ENCODE data around the gene KLHL30.

Gene KLHL30, protein sequence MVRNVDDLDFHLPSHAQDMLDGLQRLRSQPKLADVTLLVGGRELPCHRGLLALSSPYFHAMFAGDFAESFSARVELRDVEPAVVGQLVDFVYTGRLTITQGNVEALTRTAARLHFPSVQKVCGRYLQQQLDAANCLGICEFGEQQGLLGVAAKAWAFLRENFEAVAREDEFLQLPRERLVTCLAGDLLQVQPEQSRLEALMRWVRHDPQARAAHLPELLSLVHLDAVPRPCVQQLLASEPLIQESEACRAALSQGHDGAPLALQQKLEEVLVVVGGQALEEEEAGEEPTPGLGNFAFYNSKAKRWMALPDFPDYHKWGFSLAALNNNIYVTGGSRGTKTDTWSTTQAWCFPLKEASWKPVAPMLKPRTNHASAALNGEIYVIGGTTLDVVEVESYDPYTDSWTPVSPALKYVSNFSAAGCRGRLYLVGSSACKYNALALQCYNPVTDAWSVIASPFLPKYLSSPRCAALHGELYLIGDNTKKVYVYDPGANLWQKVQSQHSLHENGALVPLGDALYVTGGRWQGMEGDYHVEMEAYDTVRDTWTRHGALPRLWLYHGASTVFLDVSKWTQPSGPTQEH

DNA sequence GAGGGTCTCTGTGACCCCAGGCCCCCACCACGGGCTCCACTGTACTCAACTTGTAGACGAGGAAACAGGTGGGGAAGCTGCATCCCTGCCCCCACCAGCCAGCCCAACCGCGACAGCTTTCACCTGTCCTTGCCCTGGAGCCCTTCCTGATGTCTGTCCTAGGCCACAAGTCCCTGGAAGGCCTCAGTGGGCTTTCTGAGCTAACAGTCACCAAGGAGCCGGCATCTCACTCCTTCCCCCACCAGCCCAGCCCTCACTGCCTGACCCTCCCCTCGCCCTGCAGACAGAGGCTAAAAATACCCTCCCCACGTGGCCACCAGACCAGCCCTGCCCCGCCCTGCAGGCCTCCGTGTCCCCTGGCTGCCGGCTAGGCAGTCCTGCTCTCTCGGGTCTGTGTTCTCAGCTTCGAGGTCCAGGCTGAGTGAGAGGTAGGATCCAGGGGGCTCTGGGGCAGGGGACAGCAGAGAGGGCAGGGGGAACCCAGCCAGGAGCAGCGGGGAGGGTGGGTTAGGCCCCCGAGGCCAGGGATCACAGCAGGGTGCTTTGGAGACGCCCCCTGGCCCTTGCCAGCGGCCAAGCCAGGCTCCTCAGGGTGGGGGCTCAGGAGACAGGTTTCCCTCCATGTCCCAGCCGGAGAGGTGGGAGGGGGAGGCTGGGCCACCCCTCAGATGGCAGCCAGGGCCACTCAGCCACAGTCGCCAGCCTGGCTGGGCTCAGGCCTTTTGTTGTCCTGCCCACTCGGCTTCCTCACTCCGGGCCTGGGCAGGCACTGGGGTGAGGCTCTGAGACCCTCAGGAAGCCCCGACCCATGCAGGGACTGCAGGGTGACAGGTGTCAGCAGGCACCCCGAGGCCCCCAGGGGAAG, at the start of gene KLHL30:
Gene KLHL30, plus strand, starts transcription at position 338 of the 865 bp plus-strand sequence. CDS start 2,087 bp downstream, outside the sequence.
- no peak for DNase-seq (ENCODE audit: low read depth in 2 of 2, low spot score in 1 of 2)

DNA sequence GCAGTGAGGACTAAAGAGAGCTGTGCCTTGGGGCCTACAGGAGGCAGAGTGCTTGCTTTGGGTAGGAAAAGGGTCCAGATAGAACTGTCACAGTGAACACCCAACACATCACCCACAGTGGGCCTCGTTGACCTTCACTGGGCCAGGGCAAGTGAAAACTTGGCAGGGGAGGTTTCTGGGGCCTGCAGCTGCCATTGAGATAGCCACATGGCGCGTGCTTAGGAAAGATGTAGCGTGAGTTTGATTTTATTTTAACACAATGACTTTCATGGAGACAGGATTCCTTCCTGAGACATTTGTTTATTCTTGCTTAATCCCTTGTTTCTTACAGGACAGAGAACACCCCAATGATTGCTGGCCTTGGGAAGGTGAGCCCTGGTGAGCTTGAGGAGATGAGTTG, 47.6 kb upstream of the KLHL30 start:
- no peak for DNase-seq (ENCODE audit: low read depth in 2 of 2, low spot score in 1 of 2)

DNA sequence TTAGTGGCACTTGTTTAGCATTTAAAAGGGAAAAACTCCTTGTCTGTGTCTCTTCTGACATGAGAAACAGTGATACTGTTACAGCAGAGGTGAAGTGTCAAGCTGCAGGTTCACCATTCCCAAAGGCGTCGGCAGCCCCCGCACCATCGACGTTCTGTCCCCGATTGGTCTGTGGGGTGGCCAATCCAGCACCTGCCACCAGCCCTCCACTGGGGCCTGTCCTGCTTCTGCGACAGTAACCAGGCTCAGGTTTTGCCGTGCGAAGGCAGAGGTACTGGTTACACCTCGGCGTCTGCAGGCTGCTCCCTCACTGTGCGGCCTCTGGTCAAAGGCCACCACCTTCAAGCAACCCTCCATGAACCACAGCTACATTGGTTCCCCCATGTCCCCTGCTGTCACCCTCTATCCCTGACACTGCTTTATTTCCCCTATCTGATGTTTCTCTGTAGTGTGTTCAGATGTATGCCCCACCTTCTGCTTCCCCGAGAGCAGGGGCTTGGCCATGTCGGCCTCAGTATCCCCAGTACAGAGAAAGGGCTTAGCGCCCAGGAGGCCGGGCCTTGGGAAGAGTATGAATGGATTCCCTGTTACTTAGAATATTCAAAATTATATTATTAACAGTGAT, 46.9 kb upstream of the KLHL30 start:
- DNase-seq (ENCODE audit: low read depth in 2 of 2, low spot score in 1 of 2) = no peak

DNA sequence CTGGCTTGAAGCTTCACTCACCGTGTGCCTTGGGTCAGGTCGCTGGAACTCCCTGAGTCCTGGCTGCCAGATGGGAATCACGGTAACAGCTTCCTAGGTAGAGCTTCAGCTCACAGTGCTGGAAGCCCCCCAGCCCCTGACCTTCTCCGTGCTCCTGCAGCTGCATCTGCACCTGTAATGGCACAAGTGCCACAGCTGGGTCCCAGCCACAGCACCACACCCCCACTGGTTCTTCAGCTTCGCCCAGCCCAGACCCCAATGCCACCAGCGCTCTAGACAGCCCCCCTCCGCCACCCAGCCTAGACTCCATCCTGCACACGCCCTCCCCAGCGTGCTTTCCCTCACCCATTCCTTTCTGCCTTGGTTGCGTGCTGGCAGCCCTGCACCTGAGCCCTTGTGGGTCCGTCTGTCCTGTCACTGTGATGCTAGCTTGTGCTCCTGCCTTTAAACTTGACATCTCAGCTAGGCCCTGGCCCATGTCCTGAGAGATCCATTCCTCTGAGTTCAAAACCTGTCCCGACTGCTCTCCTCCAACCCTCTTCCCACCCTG, 45.9 kb upstream of the KLHL30 start:
- no peak for DNase-seq (ENCODE audit: low read depth in 2 of 2, low spot score in 1 of 2)

DNA sequence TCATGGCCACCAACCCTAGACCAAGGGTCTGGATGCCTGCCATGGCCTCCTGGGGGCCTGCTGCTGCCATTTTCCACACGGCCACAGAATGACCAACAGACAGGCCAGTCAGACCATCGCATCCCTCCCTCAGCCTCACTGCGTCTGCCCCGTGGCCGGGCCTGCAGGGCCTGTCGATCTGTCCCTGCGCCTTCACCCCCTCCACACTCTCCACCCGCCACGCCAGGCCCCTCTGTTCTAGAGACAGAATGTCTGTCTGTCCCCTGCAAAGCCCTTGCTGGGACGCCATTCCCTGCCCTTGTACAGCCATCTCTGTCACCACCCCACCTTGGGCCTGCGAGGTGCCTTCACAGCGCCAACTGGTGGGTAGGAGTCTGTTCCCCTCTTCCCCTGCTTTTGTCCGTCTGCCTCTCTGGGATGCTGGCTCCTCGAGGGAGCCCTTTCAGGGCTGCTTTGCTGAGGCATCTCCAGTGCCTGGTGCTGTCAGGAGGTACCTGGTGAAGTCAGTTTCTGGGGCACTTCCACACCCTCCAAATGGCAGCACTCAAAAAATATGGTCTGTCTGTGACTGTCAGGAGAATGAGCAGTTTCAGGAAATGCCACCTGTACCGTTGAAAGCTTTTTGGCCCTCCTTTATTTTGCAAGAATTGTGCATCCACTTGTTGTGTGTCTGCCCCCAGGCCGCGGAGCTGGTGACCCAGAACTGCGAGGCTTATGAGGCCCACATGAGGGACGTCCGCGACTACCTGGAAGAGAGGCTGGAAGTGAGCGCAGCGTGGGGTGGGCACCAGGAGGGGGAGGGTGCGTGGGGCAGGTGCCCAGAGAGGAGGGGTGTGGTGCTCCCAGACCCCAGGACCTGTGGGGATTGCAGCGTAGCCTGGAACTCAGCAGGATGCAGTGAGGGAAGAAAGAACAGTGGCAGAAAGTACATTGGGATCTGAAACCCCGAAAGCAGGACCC, 45.0 kb upstream of the KLHL30 start:
- no peak for DNase-seq (ENCODE audit: low read depth in 2 of 2, low spot score in 1 of 2)

DNA sequence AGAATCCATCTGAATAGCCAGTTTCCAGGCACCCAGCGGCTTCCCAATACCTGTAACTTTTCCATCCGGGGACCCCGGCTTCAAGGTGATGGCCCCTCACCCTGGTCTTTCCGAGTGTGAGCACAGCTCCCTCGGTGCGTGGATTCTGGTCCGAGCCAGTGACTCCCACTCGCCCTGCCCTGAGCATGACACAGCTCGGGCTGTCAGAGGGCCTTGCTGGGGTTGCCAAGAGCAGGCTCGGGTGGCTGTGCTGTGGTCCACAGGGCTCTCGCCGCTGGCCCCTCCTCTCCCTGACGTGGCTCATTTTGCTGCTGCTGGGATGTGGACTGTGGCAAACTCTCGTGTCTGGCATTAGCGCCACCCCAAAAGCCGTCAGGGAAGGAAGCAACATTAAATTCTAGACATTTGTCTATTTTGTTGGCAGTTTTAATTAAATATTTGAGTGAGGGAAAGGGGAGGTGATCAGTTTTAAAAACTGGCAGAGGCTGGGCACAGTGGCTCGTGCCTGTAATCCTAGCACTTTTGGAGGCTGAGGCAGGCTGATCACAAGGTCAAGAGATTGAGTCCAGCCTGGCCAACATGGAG, 43.9 kb upstream of the KLHL30 start:
- DNase-seq (ENCODE audit: low read depth in 2 of 2, low spot score in 1 of 2) = no peak

DNA sequence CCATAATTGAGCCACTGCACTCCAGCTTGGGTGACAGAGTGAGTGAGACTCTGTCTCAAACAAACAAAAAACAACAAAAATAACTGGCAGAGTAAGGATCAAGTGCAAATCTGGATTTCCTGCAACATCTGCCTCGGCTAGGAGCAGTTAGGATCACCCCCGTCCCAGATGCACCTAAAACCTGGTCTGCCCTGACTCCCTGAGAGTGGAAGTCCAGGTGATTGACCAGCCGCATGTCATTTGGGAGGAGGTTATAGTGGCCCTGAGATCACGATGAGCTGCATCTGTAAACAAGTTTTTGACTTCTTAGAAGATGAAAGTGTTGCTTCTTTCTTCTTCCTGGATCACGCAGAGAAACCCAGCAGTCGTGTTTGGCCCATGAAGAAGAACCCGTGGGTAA, 43.3 kb upstream of the KLHL30 start:
- DNase-seq (ENCODE audit: low read depth in 2 of 2, low spot score in 1 of 2) = no peak

DNA sequence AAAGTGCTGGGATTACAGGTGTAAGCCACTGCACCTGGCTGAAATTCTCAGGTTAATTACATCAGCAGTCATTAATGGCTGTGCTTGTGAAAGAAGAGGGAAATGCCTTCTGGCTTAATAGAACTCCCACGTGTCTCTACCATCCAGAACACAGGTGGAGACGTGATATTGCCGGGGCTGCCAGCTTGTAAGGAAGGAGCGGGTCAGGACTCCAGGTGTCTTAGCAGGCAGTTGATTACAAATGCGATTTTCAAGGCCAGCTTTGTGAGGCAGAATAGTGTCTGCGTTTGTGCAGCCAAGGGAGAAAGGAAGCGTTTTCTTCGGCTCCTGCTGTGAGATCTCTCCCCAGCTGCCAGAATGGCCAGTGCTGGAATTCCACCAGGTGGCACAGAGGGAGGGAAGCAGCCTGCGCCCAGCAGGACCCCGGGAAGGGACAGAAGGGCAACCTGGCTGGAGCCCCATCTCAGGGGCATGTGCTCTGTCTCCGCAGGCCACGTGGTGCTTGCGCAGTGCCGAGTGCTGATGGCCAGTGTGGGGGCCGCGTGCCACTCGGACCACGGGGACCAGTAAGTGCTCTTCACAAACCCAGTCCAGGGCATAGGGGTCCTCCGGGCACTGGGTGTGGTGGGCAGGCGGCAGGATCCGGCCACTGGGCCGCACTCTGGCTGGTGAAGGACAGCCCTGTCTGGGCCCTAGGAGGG, 42.0 kb upstream of the KLHL30 start:
- DNase-seq (ENCODE audit: low read depth in 2 of 2, low spot score in 1 of 2) = no peak

DNA sequence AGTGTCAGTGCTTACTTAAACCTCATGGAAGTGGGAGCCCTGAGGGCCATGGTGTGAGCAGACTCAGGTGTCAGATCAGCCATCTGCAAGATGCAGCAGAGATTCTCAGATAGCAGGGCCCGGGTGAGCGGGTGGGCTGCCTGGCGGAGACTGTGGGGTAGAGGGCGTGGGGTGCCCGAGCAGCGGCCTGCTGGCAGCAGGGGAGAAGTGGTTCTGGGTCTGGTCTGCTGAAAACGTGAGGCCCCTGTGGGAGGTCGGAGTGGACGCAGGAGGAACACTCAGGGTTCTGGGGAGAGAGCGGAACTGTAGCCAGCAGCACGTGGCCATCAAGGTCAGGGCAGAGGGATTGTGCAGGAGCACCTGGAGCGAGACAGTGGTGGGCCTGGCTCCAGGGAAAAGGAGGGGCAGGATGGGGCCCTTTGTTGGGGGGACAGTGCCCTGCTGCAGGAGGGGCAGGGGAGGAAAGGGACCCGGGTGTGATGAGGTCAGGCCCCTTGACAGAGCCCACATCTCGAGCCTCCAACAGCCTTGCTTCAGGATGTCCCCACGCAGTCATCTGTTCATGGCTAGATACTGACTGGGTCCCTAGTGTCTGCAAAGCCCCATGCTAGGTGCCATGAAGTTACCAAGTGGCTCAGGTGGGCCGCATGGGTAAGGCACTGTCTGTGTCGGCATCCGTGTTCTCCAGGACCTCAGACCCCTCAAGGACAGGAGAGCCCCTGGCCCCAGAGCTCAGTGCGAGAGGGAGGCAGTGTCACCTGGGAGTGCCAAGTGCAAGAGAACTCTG, 41.1 kb upstream of the KLHL30 start:
- DNase-seq (ENCODE audit: low read depth in 2 of 2, low spot score in 1 of 2) = no peak

DNA sequence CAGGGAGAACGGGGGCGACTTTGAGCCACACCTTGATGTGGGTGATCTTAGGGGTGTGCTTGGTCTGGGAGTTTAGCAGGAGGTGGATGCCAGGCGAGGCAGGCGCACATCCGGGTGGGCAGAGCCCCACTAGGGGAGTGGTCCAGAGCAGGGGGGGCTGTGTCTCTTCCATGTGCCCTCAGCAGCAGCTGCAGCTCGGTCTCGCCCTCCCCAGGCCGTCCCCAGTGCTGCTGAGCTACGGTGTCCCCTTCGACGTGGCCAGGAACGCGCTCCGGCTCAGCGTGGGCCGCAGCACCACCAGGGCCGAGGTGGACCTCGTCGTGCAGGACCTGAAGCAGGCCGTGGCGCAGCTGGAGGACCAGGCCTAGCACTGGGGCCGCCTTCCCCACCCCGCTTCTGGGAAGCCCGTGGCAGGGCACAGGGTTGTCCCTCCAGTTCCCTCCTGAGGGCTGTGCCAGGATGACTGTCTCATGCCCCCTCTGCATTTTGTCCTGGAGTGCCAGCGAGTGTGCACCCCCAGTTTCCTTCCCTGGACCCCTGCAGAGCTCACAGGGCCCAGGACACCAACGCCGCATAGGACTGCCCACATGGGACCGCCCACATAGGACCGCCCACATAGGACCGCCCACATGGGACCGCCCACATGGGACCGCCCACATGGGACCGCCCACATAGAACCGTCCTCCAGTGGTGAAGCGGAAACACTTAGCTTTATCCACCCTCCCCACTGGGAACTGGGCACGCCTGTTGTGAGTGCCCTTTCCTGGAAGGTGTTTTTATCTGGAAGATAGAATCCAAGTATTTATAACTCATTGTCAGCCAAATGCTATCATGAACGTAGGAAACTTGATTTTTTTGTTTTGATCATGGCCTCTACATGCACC, 40.2 kb upstream of the KLHL30 start:
- no peak for DNase-seq (ENCODE audit: low read depth in 2 of 2, low spot score in 1 of 2)

DNA sequence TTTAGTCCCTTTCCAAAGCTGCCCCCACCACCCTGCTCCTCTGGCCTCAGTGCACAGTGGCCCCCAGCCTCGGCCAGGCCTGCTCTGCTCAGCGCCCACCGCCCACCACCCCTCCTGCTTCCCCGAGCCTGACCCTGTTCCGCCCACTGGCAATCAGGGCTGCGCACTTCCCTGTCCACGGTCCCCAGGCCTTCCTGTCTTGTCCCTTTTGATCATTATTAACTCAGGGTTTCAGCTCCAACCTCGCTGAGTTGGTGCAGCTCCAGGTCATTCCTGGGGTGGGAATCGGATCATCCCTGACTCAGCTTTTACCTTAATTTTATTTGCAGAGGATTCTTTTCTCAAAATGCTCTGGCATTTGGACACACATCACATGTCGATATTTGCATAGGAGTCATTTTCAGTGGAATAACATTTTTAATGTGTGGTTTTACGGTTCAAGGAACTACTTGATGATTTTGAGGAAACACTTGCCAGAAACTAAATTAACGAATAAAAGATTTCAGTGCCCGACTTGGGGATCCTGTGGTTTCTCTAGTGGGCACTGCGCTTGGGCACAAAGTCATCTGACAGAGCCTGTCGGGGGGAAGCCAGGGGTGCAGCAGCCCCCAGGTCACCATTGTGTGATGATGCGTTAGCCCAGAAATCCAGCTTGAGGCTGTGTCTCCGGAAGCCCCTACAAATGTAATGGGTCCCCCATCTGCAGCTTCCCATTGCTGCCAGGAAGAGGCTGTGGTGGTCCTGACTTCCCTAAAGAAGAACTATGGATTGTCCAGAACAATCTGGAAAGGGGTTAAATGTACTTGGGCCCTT, 39.4 kb upstream of the KLHL30 start:
- no peak for DNase-seq (ENCODE audit: low read depth in 2 of 2, low spot score in 1 of 2)

DNA sequence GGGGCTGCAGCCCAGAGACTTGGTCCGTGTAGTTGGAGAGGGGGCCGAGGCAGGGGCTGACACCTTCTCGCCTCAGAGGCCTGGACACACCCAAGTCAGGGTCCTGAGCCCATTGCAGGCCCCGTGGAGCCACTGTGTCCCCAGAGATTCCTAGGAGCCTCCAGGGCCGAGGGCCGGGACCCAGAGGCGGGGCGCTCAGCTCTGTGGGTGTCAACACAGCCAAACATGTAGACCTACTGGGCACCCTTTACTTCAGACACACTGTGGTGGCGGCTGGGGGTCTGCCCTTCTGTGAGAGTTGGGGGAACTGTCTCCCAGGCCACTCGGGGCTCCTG, 38.8 kb upstream of the KLHL30 start:
- no peak for DNase-seq (ENCODE audit: low read depth in 2 of 2, low spot score in 1 of 2)

DNA sequence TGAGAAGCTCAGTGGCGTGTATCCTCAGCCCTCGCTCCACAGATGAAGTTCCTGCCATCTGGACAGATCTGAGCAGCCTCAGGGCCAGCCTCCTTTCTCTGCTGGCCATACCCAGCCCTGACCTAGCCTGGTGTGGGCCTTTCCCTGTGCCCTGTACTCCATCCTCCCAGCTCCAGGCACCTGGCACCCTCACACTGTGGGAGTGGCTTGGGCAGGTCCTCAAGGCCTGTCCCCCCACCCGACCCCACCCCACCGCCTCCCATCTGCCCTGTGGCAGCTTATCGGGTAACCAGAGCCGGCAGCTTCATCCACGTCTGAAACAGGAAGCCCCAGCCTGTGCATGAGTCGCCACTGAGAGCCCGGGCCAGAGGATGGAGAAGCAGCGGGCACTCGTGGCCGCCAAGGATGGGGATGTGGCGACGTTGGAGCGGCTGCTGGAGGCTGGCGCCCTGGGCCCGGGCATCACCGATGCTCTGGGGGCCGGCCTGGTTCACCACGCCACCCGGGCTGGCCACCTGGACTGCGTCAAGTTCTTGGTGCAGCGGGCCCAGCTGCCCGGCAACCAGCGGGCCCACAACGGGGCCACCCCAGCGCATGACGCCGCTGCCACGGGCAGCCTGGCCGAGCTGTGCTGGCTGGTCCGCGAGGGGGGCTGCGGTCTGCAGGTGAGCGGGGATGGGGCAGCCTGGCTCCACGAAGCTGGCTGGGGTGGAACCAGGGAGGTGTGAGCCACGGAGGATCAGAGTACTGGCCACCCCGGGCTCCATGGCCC, 38.2 kb upstream of the KLHL30 start, which contains the start of gene ESPNL:
Gene ESPNL, plus strand, starts transcription at position 292 of the 772 bp plus-strand sequence. Its CDS starts 80 bp downstream, at position 372.
- DNase-seq (ENCODE audit: low read depth in 2 of 2, low spot score in 1 of 2) = no peak

DNA sequence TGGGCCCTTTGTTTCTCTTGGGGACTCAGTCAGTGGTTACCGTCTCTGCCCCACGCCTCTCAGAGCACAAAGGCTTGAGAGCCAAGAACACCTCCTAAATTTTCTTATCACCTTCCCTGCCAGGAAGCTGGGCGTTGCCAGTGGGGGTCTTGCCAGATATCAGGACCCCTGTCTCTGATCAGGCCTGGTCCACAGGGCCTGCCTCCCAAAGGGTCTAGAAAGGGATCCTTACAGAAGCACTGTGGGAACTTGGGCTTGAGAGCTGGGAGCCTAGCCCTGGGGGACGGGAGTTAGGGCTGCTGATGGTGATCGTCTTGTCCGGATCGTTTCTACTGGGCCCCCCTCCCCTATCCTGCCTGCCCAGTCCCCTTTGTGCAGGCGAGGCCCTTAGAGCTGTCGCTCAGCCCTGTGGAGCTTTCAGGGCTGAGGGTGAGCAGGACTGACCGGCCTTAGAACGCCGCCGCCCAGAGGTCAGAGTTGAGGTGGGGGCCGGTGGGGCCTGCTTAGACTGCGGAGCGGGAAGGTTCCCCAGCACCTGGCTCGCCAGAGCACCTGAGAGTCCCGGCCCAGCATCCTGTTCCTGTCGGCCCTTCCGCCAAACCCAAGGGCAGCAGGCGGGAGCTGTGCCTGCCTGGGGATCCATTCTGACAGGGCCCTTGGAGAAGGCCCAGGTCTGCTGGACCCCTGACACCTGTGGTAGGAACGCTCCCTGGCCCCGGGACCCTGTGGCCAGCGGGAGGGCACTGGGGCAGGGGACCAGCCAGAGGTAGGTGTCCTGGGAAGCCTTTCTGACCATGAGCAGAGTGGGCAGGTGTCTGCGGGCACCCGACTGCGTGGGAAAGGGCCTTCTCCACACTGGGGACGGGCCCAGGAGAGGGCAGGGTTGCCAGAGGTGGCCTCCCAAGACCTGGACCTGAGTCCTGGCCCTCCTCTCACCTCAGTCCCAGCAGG, 37.4 kb upstream of the KLHL30 start:
- DNase-seq (ENCODE audit: low read depth in 2 of 2, low spot score in 1 of 2) = no peak

Data from stimulated activated CD8-positive, alpha-beta memory T cell treated with anti-CD3 and anti-CD28 coated beads, Interleukin-4, amount 100 ng/mL, for 4 hours (primary cell).